NT2/D1 (cell line): ENCODE results near the gene EFCAB6.
A peak's percentile ranks its signal among the peaks of the same experiment; 100 is the strongest.

Source experiments
- DNase-seq: peaks from one replicate; pipeline ENCODE4 v3.0.0-alpha.2; 2011; ENCODE audit warnings: low read depth, low spot score
- H3K27me3 ChIP-seq: 2 replicates; pipeline ENCODE4 v1.6.0; 2011; ENCODE audit warnings: mild to moderate bottlenecking; ENCODE audit not compliant: insufficient read length, insufficient read depth
- H3K36me3 ChIP-seq: 2 replicates; pipeline ENCODE4 v1.6.1; 2011; ENCODE audit warnings: mild to moderate bottlenecking, low read length, mixed read lengths; ENCODE audit not compliant: insufficient read depth, insufficient read length
- H3K4me1 ChIP-seq: 2 replicates; pipeline ENCODE4 v1.5.1; 2011; ENCODE audit not compliant: insufficient read depth, insufficient read length
- H3K4me3 ChIP-seq: 2 replicates; pipeline ENCODE4 v1.5.1; 2011; ENCODE audit warnings: low read depth; ENCODE audit not compliant: insufficient read length
- H3K9ac ChIP-seq: 2 replicates; pipeline ENCODE4 v1.6.0; 2011; ENCODE audit warnings: low read depth; ENCODE audit not compliant: insufficient read length
- H3K9me3 ChIP-seq: 2 replicates; pipeline ENCODE4 v1.5.1; 2011; ENCODE audit warnings: mild to moderate bottlenecking, low read length; ENCODE audit not compliant: insufficient read depth
- SUZ12 ChIP-seq: IDR thresholded peaks from 2 replicates; pipeline ENCODE4 v1.6.1; 2011; ENCODE audit not compliant: insufficient read length, insufficient read depth; ENCODE audit errors: extremely low read depth
- YY1 ChIP-seq: IDR thresholded peaks from 2 replicates; pipeline ENCODE4 v1.6.1; 2011; ENCODE audit not compliant: insufficient read length, insufficient read depth
- ZNF274 ChIP-seq: IDR thresholded peaks from 2 replicates; pipeline ENCODE4 v1.6.1; 2011; ENCODE audit warnings: mild to moderate bottlenecking, low read depth, low read length

The EFCAB6 gene

GRCh38 chr22:43720716-43721115 lies 91.4 kb downstream of the EFCAB6 start:
- no peak for TF ChIP-seq ZNF274
- no peak for TF ChIP-seq SUZ12
- no peak for TF ChIP-seq YY1
- Histone ChIP-seq H3K27me3 (no peaks in the 10 kb centered on the region), H3K4me1 (peaks cover 9% of the 10 kb centered on the region), H3K9me3 (no peaks in the 10 kb centered on the region), H3K36me3 (no peaks in the 10 kb centered on the region), H3K4me3 (no peak overlapping the region), H3K9ac (no peak overlapping the region)
- no peak for DNase-seq

DNA sequence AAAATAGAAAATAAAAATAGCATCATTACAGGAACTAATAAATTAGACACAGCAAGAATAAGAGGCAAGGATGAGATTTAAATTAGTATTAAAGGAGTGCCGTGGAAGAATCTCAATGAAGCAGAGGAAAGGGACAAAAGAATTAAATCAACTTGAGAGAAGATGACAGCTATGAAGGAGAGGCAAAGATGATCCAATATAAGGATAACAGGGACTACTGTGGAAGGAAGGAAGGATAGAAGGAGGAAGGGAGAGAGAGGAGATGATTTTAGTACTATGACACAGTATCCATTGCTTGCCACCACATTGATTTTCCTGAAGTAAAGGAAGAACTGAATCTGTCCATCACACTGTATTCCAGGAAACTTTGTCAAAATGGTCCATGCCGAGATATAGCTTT lies 98.0 kb downstream of the EFCAB6 start:
- Histone ChIP-seq H3K9me3 (no peaks in the 10 kb centered on the region), H3K36me3 (no peaks in the 10 kb centered on the region), H3K9ac (no peak overlapping the region), H3K4me3 (no peak overlapping the region), H3K4me1 (peaks cover 3% of the 10 kb centered on the region), H3K27me3 (no peaks in the 10 kb centered on the region)
- DNase-seq: no peak
- TF ChIP-seq ZNF274 (no peak), YY1 (no peak), SUZ12 (no peak)

DNA sequence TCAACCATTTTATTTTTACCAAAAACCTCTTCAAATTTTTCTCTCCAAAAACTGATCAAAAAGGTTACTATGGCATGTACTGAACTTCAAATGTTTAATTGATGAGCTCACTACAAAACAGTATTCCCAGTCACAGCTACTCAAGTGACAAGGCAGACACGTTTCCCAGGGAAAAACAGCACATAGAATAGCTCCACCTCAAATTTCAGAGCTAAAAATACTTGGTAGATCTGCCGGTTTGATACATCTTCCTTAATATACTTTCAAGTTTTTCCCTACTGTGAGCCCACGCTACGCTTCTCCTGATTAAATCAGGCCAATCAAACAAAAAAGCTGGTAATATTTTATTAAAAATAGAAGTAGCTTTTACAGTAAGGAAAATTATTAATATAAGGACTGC lies 100.4 kb downstream of the EFCAB6 start:
- no peak overlapping the region for H3K4me3 ChIP-seq
- DNase-seq: no peak

GRCh38 chr22:43707648-43708047 lies 104.5 kb downstream of the EFCAB6 start:
- Histone ChIP-seq H3K9me3 (peaks cover 22% of the 10 kb centered on the region), H3K4me3 (no peak overlapping the region), H3K27me3 (no peaks in the 10 kb centered on the region), H3K9ac (no peak overlapping the region), H3K4me1 (no peaks in the 10 kb centered on the region), H3K36me3 (no peaks in the 10 kb centered on the region)
- no peak for DNase-seq
- TF ChIP-seq ZNF274 (no peak), SUZ12 (no peak), YY1 (no peak)

More for the DNA sequence above, 100.4 kb downstream of the EFCAB6 start:
- Histone ChIP-seq H3K27me3 (no peaks in the 10 kb centered on the region), H3K9me3 (no peaks in the 10 kb centered on the region), H3K4me1 (no peaks in the 10 kb centered on the region), H3K9ac (no peak overlapping the region), H3K36me3 (no peaks in the 10 kb centered on the region)
- TF ChIP-seq YY1 (no peak), ZNF274 (no peak), SUZ12 (no peak)

DNA sequence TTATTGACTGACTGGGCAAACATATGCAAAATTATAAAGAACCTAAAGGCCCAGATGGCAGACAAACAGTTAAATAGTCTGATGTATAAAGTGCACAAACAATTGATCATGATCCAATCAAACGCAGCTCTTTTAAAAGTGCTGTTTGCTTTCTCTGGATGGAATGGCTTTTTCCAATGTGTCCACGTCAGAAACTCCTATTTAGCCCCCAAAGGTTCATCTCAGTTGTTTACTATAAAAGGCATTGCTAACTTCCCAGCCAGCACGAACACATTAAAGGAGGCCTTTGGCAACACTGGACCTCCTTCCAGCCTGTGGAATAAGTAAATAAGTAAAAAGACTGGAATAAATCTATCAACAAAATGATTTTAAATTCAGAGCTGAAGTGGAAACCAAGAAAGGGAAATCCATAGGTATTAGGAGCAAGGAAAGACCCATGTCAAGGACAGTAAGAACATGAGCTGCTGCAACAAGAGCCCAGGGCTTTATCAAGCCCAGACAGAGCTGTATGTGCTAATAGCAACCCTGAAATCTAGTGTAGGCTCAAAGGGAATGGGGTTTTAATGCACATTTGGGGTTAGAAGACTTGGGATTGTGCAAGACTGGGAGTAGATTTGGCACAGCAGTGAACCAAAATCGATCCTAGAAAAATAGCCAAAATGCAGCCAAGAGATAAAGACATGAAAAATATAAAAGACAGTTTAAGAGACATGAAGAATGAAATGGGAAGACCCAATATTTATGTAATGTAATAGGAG lies 105.4 kb downstream of the EFCAB6 start:
- no peaks in the 10 kb centered on the region for H3K36me3 ChIP-seq
- TF ChIP-seq ZNF274: no peak
- TF ChIP-seq YY1: no peak
- TF ChIP-seq SUZ12: no peak
- no peak overlapping the region for H3K4me3 ChIP-seq
- no peaks in the 10 kb centered on the region for H3K27me3 ChIP-seq
- H3K4me1 ChIP-seq: no peaks in the 10 kb centered on the region
- peaks cover 23% of the 10 kb centered on the region for H3K9me3 ChIP-seq
- DNase-seq: no peak
- H3K9ac ChIP-seq: no peak overlapping the region

GRCh38 chr22:43706151-43706550 lies 106.0 kb downstream of the EFCAB6 start:
- TF ChIP-seq ZNF274 (no peak), SUZ12 (no peak), YY1 (no peak)
- no peaks in the 10 kb centered on the region for H3K4me1 ChIP-seq
- H3K9me3 ChIP-seq: peaks cover 23% of the 10 kb centered on the region
- no peaks in the 10 kb centered on the region for H3K36me3 ChIP-seq
- no peaks in the 10 kb centered on the region for H3K27me3 ChIP-seq
- H3K4me3 ChIP-seq: no peak overlapping the region
- H3K9ac ChIP-seq: no peak overlapping the region
- DNase-seq: peak; percentile 58

DNA sequence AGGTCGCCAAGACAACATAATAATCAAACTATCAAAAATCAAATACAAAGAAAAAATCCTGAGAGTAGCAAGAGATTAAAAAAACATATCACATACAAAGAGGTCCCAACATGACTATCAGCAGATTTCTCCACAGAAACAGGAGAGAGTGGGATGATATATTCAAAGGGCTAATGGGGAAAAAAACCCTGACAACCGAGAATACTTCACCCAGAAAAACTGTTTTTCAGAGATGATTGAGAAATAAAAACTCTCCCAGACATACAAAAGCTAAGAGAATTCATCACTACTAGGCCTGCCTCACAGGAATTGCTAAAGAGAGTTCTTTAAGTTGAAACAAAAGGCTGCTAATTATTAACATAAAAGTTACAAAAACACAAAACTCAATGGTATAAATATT lies 108.1 kb downstream of the EFCAB6 start:
- Histone ChIP-seq H3K36me3 (no peaks in the 10 kb centered on the region), H3K4me1 (no peaks in the 10 kb centered on the region), H3K9ac (no peak overlapping the region), H3K27me3 (no peaks in the 10 kb centered on the region), H3K4me3 (no peak overlapping the region), H3K9me3 (peaks cover 23% of the 10 kb centered on the region)
- TF ChIP-seq ZNF274 (no peak), YY1 (no peak), SUZ12 (no peak)
- no peak for DNase-seq
